GM19395 (cell line): Measurements from ENCODE around the gene CNR1.

Experiments
- ATAC-seq: cut with Tn5 transposase; IDR thresholded peaks from one replicate; pipeline ENCODE4 v1.9.1; 2021; ENCODE audit warnings: mild to moderate bottlenecking, moderate library complexity; ENCODE audit not compliant: unreplicated experiment

Gene CNR1

GRCh38 chr6:88144637-88145297 is 21.4 kb downstream of the CNR1 start:
- no peak for ATAC-seq

- ATAC-seq = no peak
Observed at GRCh38 chr6:88143421-88144157, 22.6 kb downstream of the CNR1 start.

- ATAC-seq = no peak
Observed at GRCh38 chr6:88142297-88142668, 23.9 kb downstream of the CNR1 start.

GRCh38 chr6:88141561-88142296 is 24.4 kb downstream of the CNR1 start:
- peak; percentile 98 for ATAC-seq

GRCh38 chr6:88137915-88138314 is 28.2 kb downstream of the CNR1 start:
- ATAC-seq = no peak

GRCh38 chr6:88135578-88136114 is 30.5 kb downstream of the CNR1 start:
- ATAC-seq = peak; percentile 84

- no peak for ATAC-seq
Observed at GRCh38 chr6:88134575-88134974, 31.6 kb downstream of the CNR1 start.

- ATAC-seq = no peak
Observed at GRCh38 chr6:88133718-88134117, 32.4 kb downstream of the CNR1 start.

GRCh38 chr6:88124925-88125557 is 41.1 kb downstream of the CNR1 start:
- no peak for ATAC-seq

- no peak for ATAC-seq
Observed at GRCh38 chr6:88120635-88121034, 45.5 kb downstream of the CNR1 start.

- ATAC-seq = no peak
Observed at GRCh38 chr6:88119769-88120168, 46.4 kb downstream of the CNR1 start.

- ATAC-seq = no peak
Observed at GRCh38 chr6:88116276-88116675, 49.9 kb downstream of the CNR1 start.

GRCh38 chr6:88115307-88115706 is 50.8 kb downstream of the CNR1 start:
- no peak for ATAC-seq

GRCh38 chr6:88114838-88115237 is 51.3 kb downstream of the CNR1 start:
- ATAC-seq = no peak

GRCh38 chr6:88111991-88112390 is 54.2 kb downstream of the CNR1 start:
- ATAC-seq = no peak

GRCh38 chr6:88107241-88107640 is 58.9 kb downstream of the CNR1 start:
- ATAC-seq = no peak

- ATAC-seq = no peak
Observed at GRCh38 chr6:88105741-88106340, 60.3 kb downstream of the CNR1 start.
